ENCODE data around the gene TCF4. TPM values are rescaled to one million over a fixed set of nuclear protein-coding genes. Genes with fewer than 3 reads are reported as not detected.

The TCF4 gene
- total RNA-seq, 1 donor from 2014 or later = 15.7 TPM

- no peaks in the 10 kb centered on the region for H3K36me3 ChIP-seq (ENCODE audit: control insufficient read depth, insufficient read depth, low read length)
- no peak for TF ChIP-seq CTCF (IDR thresholded peaks at IDR 0.05; ENCODE audit: insufficient read depth, low read length, poor library complexity, severe bottlenecking)
- no peak overlapping the region for H3K4me3 ChIP-seq (ENCODE audit: low read depth, low read length)
- no peaks in the 10 kb centered on the region for H3K27me3 ChIP-seq (ENCODE audit: control insufficient read depth, insufficient read depth, low read length)
- no peak for DNase-seq (ENCODE audit: low read depth)
Observed at GRCh38 chr18:55185391-55185790, 402.6 kb downstream of the TCF4 start.

- no peak for TF ChIP-seq CTCF (IDR thresholded peaks at IDR 0.05; ENCODE audit: insufficient read depth, low read length, poor library complexity, severe bottlenecking)
- no peak for DNase-seq (ENCODE audit: low read depth)
- H3K4me3 ChIP-seq (ENCODE audit: low read depth, low read length) = no peak overlapping the region
- H3K27me3 ChIP-seq (ENCODE audit: control insufficient read depth, insufficient read depth, low read length) = no peaks in the 10 kb centered on the region
- no peaks in the 10 kb centered on the region for H3K36me3 ChIP-seq (ENCODE audit: control insufficient read depth, insufficient read depth, low read length)
Observed at GRCh38 chr18:55179835-55180234, 408.2 kb downstream of the TCF4 start.

GRCh38 chr18:55179425-55179824 lies 408.6 kb downstream of the TCF4 start:
- Histone ChIP-seq H3K36me3 (ENCODE audit: control insufficient read depth, insufficient read depth, low read length) (no peaks in the 10 kb centered on the region), H3K4me3 (ENCODE audit: low read depth, low read length) (no peak overlapping the region), H3K27me3 (ENCODE audit: control insufficient read depth, insufficient read depth, low read length) (no peaks in the 10 kb centered on the region)
- TF ChIP-seq CTCF (IDR thresholded peaks at IDR 0.05; ENCODE audit: insufficient read depth, low read length, poor library complexity, severe bottlenecking) = no peak
- DNase-seq (ENCODE audit: low read depth) = no peak

GRCh38 chr18:55173291-55173690 lies 414.7 kb downstream of the TCF4 start:
- Histone ChIP-seq H3K27me3 (ENCODE audit: control insufficient read depth, insufficient read depth, low read length) (no peaks in the 10 kb centered on the region), H3K4me3 (ENCODE audit: low read depth, low read length) (no peak overlapping the region), H3K36me3 (ENCODE audit: control insufficient read depth, insufficient read depth, low read length) (no peaks in the 10 kb centered on the region)
- no peak for DNase-seq (ENCODE audit: low read depth)
- TF ChIP-seq CTCF (IDR thresholded peaks at IDR 0.05; ENCODE audit: insufficient read depth, low read length, poor library complexity, severe bottlenecking) = no peak

Measured in kidney epithelial cell (primary cell).